Measurements from ENCODE around the gene PEX5L. TPM values are rescaled to one million over a fixed set of nuclear protein-coding genes. Genes with fewer than 3 reads are reported as not detected.

Gene PEX5L
- total RNA-seq, 2 donors from 2014 or later: 1.1 to 4.1 TPM

DNA sequence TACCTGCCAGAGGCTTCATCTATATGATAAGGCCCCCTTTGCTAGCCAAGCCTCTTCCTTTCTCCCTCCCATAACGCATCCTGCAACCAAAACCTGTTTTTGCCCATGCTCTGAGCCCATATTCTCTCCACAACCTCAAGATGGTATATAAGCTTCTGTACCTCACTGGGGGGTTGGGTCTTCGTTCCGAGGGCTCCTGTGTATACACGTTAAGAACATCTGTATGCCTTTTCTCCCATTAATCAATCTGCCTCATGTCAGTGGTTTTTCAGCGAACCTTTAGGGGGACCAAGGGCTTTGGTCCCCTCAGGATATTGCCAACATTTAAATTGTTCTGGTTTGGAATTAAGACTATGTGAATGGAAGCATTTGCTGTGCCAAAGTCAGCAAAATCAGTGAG, 168.0 kb downstream of the PEX5L start:
- DNase-seq (ENCODE audit: low spot score): no peak
- Histone ChIP-seq H3K27ac (no peak overlapping the region), H3K9me3 (no peaks in the 10 kb centered on the region), H3K4me1 (replicated peaks) (no peaks in the 10 kb centered on the region), H3K4me3 (no peak overlapping the region), H3K27me3 (replicated peaks; ENCODE audit: insufficient read depth) (no peaks in the 10 kb centered on the region), H3K36me3 (no peaks in the 10 kb centered on the region)
- TF ChIP-seq, protein P1, sequence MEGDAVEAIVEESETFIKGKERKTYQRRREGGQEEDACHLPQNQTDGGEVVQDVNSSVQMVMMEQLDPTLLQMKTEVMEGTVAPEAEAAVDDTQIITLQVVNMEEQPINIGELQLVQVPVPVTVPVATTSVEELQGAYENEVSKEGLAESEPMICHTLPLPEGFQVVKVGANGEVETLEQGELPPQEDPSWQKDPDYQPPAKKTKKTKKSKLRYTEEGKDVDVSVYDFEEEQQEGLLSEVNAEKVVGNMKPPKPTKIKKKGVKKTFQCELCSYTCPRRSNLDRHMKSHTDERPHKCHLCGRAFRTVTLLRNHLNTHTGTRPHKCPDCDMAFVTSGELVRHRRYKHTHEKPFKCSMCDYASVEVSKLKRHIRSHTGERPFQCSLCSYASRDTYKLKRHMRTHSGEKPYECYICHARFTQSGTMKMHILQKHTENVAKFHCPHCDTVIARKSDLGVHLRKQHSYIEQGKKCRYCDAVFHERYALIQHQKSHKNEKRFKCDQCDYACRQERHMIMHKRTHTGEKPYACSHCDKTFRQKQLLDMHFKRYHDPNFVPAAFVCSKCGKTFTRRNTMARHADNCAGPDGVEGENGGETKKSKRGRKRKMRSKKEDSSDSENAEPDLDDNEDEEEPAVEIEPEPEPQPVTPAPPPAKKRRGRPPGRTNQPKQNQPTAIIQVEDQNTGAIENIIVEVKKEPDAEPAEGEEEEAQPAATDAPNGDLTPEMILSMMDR (IDR thresholded peaks at IDR 0.05): no peak
- no peak for TF ChIP-seq POLR2AphosphoS5 (IDR thresholded peaks at IDR 0.05)
- TF ChIP-seq POLR2A (IDR thresholded peaks at IDR 0.05): no peak
- 28% methylated on average over 5 of the region's 5 CpGs for WGBS
- intact Hi-C loops (cut with DNase I): no loop called here

DNA sequence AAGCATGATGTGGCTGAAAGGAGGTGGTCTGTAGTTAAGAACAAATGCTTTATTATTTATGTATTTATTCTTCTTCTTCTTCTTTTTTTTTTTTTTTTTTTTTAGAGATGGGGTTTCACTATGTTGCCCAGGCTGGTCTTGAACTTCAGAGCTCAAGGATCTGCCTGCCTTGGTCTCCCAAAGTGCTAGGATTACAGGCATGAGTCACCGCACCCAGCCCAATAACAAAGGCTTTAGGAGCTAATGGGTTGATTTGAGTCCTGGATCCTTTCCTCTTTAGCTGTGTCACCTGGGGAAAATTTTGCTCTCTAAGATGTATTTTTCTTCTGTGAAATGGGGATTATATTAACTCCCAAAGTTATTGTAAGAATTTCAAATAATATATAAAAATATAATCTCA, 168.8 kb downstream of the PEX5L start:
- no peak for TF ChIP-seq POLR2A (IDR thresholded peaks at IDR 0.05)
- TF ChIP-seq, protein P1 (IDR thresholded peaks at IDR 0.05): no peak
- no peak for TF ChIP-seq POLR2AphosphoS5 (IDR thresholded peaks at IDR 0.05)
- H3K9me3 ChIP-seq: no peaks in the 10 kb centered on the region
- intact Hi-C loops (cut with DNase I): no loop called here
- no peaks in the 10 kb centered on the region for H3K36me3 ChIP-seq
- H3K4me1 ChIP-seq (replicated peaks): no peaks in the 10 kb centered on the region
- DNase-seq (ENCODE audit: low spot score): no peak
- no peaks in the 10 kb centered on the region for H3K27me3 ChIP-seq (replicated peaks; ENCODE audit: insufficient read depth)
- WGBS: 100% methylated on average over 1 of the region's 1 CpG
- H3K27ac ChIP-seq: no peak overlapping the region
- no peak overlapping the region for H3K4me3 ChIP-seq

DNA sequence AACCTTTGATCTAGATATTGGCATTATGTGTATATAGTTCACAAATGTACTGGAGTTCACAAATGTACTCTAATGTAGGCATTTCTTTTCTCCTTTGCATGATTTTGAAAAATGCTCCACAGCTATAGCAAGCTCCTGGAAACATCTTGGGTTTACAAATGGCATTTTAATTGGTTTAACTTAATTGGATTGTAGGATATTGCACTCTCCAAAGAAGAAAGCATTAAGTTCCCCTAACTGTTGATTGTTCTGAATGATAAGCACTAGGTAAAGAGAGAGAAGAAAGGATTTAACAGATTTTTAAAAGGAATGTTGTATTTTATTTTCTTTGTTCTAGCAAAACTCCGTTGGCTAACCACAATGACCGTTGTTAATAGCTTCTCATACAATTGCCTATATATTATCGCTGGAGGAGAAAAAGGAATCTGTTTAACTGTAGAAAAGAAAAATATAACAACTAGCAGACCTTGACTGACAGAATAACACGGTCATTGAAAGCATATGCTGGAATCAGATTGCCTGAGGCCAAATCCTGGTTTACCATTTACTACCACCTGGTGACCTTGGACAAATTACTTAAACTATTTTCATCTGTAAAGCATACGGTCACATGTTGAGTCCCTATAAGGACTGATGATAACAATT, 170.8 kb downstream of the PEX5L start:
- H3K27ac ChIP-seq: no peak overlapping the region
- H3K27me3 ChIP-seq (replicated peaks; ENCODE audit: insufficient read depth): no peaks in the 10 kb centered on the region
- no peaks in the 10 kb centered on the region for H3K36me3 ChIP-seq
- 25% methylated on average over 5 of the region's 5 CpGs for WGBS
- no peak for DNase-seq (ENCODE audit: low spot score)
- intact Hi-C loops (cut with DNase I): no loop called here
- H3K9me3 ChIP-seq: no peaks in the 10 kb centered on the region
- H3K4me3 ChIP-seq: no peak overlapping the region
- H3K4me1 ChIP-seq (replicated peaks): no peaks in the 10 kb centered on the region
- TF ChIP-seq POLR2AphosphoS5 (IDR thresholded peaks at IDR 0.05) (no peak), POLR2A (IDR thresholded peaks at IDR 0.05) (no peak)
- TF ChIP-seq, protein P1 (IDR thresholded peaks at IDR 0.05): no peak

DNA sequence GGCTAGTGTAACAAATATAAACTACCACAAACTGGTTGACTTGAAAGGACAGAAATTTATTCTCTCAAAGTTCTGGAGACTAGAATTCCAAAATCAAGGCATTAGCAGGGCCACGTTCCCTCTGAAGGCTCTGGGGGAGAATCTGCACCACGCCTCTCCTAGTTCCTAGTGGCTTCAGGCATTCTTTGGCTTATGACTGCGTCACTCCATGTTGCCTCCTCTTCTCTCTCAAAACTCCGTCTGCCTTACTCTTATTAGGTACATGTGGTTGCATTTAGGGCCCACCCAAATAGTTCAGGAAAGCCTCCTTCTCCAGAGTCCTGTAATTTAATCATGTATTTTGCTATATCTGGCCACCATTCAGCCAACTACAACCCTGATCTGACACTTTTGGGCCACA, 174.8 kb downstream of the PEX5L start:
- DNase-seq (ENCODE audit: low spot score): no peak
- no peaks in the 10 kb centered on the region for H3K4me1 ChIP-seq (replicated peaks)
- TF ChIP-seq POLR2A (IDR thresholded peaks at IDR 0.05) (no peak), POLR2AphosphoS5 (IDR thresholded peaks at IDR 0.05) (no peak)
- no peak overlapping the region for H3K4me3 ChIP-seq
- no peak overlapping the region for H3K27ac ChIP-seq
- WGBS: 94% methylated on average over 4 of the region's 4 CpGs
- H3K9me3 ChIP-seq: no peaks in the 10 kb centered on the region
- no peaks in the 10 kb centered on the region for H3K27me3 ChIP-seq (replicated peaks; ENCODE audit: insufficient read depth)
- intact Hi-C loops (cut with DNase I): no loop called here
- H3K36me3 ChIP-seq: no peaks in the 10 kb centered on the region

DNA sequence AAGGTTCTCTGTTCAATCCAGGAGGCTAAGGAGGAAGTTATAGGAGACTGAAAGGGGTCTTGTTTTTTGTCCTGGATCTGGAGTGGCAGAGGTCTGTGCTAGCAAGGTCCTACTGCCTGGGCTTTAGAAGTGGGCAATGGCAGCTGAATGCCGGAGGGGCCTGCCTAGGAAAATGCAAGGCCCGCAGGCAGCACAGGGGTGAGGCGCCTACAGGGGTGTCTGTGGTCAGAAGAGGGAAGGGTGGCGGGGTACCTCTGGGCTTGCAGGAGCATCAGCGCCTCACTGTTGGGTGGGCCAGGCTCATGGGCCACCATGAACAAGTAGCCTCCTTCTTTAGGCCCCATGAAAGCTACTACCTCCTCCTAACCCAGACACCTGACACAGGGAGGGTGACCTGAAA, 175.4 kb downstream of the PEX5L start:
- no peak for DNase-seq (ENCODE audit: low spot score)
- no peak overlapping the region for H3K27ac ChIP-seq
- H3K4me3 ChIP-seq: no peak overlapping the region
- no peak for TF ChIP-seq POLR2AphosphoS5 (IDR thresholded peaks at IDR 0.05)
- H3K9me3 ChIP-seq: no peaks in the 10 kb centered on the region
- WGBS: 99% methylated on average over 5 of the region's 5 CpGs
- no peaks in the 10 kb centered on the region for H3K4me1 ChIP-seq (replicated peaks)
- no peaks in the 10 kb centered on the region for H3K36me3 ChIP-seq
- no peaks in the 10 kb centered on the region for H3K27me3 ChIP-seq (replicated peaks; ENCODE audit: insufficient read depth)
- intact Hi-C loops (cut with DNase I): no loop called here

All from prostate gland (tissue), 2 donors.